AG08396 (cell line): ENCODE results near the gene RNF223.
"Not testable (repeated sequence)": the region's sequence is repeated elsewhere in the genome, so short reads cannot be mapped to it uniquely, and the experiment has no call there.

Source experiments
- DNase-seq: peaks from one replicate; pipeline ENCODE4 v3.0.0; 2012; ENCODE audit warnings: low spot score, mixed read lengths

The RNF223 gene

DNA sequence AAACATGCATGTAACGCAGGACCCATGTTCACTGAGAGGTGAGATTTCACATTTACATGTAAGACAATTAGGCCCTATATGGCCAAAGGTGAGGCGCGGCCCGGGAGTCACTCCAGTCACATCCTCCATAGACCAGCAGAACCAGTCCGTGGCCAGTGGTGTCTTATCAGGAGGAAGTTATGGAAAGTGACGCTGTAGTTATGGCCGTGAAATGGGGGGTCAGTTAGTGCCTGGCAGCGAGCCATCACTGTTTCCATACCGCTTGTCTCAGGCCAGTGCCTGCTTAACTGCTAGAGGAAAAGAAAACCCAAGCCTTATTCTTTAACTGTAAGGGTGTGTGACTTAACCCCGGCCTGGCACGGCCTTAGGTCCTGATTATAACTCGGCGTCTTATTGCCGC is 35.6 kb upstream of the RNF223 start:
- DNase-seq = no peak

DNA sequence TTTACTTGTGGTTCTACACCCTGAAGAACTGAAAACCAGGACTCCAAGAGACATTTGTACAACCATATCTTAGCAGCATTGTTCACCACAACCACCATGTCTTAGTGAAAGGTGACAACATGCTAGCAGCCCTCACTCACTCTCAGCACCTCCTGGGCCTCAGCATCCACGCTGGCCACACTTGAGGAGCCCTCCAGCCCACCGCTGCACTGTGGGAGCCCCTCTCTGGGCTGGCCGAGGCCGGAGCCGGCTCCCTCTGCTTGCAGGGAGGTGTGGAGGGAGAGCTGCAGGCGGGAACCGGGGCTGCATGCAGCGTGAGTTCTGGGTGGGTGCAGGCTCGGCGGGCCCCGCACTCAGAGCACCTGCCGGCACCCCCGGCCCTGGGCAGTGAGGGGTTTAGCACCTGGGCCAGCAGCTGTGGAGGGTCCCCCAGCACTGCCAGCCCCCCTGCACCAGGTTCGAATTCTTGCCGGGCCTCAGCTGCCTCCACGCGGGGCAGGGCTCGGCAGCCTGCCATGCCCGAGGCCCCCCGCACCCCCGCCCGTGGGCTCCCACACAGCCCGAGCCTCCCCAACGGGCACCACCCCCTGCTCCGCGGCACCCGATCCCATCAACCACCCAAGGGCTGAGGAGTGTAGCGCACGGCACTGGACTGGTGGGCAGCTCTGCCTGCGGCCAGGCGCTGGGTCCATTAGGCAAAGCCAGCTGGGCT is 32.6 kb upstream of the RNF223 start:
- no peak for DNase-seq

DNA sequence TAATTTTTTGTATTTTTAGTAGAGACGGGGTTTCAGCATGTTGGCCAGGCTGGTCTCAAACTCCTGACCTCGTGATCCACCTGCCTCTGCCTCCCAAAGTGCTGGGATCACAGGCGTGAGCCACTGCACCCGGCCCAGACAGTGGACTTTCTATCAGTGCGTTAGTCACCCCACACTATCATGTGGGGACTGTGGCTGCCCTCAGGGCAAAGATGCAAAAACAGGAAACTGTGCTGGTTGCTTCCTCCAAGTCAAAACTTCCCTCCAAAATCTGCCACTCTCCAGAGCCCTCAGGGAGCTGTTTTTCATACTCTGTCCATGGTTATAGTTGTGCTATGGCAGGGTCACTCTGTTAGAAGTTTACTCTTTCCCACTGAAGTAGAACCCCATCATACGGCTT is 30.0 kb upstream of the RNF223 start:
- not testable (repeated sequence) for DNase-seq

DNA sequence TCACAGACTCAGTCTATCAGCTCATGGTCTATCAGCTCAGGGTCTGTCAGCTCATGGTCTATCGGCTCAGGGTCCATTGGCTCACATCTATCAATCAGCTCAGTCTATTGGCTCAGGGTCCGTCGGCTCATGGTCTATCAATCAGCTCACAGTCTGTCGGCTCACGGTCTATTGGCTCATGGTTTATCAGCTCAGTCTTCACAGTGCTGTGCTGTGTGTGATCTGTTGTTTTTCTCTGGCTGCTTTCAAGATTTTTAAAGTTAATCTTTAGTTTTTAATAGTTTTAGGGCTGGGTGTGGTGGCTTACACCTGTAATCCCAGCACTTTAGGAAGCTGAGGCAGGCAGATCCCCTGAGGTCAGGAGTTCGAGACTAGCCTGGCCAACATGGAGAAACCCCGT is 27.4 kb upstream of the RNF223 start:
- DNase-seq = no peak

GRCh38 chr1:1100296-1100695 is 26.2 kb upstream of the RNF223 start:
- DNase-seq = no peak

DNA sequence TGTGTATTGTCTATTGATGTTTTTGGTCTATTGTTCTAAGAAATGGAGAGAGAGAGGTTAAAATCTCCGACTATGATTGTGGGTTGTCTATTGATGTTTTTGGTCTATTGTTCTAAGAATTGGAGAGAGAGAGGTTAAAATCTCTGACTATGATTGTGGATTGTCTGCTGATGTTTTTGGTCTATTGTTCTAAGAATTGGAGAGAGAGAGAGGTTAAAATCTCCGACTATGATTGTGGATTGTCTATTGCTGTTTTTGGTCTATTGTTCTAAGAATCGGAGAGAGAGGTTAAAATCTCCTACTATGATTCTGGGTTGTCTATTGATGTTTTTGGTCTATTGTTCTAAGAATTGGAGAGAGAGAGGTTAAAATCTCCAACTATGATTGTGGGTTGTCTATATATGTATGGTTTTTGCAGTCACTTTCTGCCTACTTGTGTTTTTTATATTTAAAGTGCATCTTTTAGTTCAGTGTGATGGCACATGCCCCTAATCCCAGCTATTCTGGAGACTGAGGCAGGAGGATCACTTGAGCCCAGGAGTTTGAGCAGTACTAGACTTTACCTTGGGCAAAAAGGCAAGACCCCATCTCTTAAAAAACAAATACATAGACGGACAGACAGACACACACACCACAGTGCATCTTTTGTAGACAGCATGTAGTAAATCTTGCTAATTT is 25.5 kb upstream of the RNF223 start:
- DNase-seq = no peak

DNA sequence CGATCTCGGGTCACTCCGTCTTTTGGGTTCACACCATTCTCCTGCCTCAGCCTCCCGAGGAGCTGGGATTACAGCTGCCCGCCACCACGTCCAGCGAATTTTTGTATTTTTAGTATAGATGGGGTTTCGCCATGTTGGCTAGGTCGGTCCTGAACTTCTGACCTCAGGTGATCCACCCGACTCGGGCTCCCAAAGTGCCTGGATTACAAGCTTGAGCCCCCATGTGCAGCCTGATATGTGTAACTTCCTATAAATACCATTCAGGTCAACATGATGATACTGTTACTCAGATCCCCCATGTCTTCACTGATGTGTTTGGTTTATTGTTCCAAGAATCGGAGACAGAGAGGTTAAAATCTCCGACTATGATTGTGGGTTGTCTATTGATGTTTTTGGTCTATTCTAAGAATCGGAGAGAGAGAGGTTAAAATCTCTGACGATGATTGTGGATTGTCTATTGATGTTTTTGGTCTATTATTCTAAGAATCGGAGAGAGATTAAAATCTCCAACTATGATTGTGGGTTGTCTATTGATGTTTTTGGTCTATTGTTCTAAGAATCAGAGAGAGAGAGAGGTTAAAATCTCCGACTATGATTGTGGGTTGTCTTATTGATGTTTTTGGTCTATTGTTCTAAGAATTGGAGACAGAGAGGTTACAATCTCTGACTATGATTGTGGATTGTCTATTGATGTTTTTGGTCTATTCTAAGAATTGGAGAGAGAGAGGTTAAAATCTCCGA is 24.7 kb upstream of the RNF223 start:
- no peak for DNase-seq

GRCh38 chr1:1096136-1096535 is 22.0 kb upstream of the RNF223 start:
- not testable (repeated sequence) for DNase-seq

DNA sequence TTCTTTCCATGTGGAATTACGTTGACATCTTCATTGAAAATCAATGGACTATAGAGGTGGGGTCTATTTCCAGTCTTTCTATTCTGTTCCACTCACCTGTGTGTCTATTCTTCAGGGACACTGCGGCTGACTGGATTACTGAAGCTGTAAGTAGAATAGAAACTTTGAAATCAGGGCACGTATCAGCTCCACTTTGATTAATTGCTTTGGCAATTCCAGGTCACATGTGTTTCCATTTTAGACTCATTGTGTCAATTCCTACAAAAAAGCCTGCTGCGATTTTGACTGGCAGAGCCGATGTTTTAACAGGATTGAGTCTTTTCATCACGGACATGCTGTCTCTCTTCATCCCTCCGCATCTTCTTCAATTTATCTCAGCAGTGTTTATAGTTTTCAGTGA is 20.9 kb upstream of the RNF223 start:
- no peak for DNase-seq

DNA sequence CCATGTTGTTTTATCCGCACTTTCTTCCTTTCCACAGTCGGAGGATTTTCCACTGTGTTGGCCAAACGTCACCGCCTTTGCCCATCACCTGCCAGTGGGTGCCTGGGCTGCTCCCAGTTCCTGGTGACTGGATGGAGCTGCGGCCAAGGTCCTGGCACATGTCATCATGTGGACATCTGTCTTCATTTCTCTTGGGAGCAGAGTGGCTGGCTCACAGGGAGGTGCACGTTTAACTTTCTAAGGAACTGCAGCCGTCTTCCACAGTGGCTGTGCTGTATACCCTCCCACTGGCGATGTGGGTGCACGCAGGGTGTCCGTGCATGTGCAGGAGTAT is 19.5 kb upstream of the RNF223 start:
- no peak for DNase-seq

DNA sequence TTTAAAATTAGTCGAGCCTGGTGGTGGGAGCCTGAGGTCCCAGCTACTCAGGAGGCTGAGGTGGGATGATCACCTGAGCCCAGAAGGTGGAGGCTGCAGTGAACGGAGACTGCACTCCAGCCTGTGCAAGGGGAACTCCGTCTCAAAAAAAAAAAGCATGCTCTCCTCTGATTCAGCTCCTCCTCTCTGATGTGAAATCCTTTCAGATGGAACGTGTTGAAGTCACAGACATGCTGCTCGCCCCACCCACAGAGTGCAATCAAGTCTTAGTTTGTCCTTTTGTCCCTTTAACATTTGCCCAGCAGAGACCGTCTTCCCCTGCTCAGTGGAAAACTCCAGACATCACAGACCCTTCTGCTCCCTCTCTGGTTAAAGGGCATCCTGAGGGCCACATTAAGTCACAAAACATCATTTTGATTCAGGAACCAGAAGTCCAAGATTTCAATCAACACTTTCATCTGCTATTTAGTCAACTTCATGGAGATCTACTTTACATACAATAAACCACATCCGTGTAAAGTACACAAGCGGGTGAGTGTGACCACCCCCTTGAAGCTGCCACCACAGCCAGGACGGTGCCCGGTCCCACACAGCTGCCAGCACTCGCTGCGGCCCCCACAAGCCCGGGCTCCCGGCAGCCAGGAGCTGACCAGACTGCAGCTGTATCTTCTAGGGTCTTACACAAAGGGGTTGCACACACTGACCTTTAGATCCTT is 18.9 kb upstream of the RNF223 start:
- no peak for DNase-seq

DNA sequence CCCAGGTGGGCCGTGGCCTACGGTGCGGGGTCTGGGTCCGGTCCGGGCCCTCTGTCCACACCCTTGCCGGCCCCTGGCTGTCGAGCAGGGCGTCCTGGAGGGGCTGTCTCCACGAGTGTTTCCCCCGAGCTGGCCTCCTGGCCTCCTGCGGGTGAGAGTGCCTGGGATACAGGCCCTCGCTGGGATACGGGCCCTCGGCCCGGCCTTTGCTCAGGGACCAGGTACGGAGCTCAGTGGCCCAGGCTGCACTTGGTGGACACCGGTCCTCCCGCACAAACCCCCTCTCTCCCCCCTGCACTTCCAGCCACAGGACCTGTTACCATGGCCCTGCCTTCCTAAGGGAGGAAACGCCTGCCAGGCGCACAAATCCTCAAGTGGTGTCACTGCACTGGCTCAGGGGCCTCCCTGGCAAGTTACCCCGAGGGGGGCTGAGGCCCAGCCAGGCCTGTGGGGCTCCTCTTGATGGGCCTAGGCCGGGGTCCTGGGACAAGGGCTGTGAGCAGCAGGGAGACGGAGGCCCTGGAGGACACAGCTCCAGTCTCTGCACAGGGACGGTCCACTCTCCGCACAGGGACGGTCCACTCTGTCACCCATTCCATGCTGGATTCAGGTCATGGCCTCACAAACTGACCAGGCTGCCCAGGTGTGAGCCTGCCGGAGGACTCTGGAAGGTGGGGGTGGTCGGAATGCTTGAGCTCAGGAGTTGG is 18.2 kb upstream of the RNF223 start:
- DNase-seq = no peak

DNA sequence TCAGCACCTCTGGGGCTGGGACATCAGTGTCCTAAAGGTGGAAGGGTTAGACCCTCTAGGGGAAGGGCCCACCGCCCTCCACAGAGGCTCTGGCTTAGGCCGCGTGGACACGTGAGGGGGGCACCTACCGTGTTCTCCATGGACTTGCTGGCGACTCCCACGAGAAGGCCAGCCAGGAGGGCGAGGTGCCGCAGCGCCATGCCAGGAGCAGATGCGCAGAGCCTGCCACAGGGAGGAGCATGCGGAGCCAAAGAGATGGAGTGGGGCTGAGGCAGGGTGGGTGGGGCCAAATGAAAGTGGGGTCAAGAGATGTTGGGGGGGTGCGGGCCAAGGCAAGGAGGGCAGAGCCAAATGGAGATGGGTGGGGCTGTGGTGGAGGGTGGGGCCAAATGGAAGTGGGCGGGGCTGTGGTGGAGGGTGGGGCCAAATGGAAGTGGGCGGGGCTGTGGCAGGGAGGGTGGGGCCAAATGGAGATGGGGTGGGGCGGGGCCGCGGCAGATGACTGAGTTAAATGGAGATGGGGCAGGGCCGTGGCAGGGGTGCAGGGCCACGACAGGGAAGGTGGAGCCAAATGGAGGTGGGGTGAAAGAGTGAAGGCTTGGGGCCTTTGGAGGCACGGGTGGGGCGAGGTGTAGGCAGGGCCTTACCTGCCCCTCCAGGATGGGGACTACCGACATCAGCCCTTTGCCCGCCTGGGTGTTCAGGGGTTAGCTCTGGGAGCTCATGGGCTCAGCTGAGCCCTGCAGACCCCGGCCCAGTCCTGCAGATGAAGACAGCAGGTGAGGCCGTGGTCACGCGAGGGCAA is 17.4 kb upstream of the RNF223 start:
- DNase-seq = no peak

- no peak for DNase-seq
Measured at GRCh38 chr1:1090424-1091343, 16.6 kb upstream of the RNF223 start.

DNA sequence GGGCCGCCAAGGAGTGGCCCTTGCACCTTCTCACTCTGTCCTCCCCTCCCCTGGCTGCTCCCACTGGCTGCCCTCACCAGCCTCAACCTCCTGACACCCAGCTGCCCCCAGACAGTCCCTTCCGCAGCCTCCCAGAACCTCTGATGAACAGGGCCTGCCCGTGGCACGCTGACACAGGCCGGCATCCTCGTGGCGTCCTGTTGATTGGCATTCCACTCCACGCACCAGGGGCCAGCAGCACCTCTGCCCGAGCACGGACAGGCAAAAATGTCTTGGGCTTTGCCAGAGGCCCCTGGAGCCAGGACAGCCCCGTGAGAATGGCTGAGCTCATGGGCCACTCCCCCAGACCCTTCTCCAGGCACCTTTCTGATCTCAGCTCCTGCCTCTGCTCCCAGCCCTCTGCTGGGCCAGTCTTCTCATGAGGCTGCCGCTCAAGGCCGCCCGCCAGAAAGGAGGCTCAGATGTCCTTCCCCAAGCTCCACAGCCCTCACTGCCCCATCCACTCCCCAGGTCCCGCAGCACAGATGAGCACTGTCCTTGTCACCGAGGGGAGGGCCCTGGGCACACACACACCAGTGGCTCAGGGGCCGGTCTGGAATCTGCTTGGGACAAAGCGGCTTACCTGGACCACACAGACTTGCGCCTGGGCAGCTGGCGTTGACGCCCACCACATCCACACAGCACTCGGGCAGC is 15.8 kb upstream of the RNF223 start:
- DNase-seq = no peak

GRCh38 chr1:1088801-1089680 is 14.9 kb upstream of the RNF223 start:
- no peak for DNase-seq

DNA sequence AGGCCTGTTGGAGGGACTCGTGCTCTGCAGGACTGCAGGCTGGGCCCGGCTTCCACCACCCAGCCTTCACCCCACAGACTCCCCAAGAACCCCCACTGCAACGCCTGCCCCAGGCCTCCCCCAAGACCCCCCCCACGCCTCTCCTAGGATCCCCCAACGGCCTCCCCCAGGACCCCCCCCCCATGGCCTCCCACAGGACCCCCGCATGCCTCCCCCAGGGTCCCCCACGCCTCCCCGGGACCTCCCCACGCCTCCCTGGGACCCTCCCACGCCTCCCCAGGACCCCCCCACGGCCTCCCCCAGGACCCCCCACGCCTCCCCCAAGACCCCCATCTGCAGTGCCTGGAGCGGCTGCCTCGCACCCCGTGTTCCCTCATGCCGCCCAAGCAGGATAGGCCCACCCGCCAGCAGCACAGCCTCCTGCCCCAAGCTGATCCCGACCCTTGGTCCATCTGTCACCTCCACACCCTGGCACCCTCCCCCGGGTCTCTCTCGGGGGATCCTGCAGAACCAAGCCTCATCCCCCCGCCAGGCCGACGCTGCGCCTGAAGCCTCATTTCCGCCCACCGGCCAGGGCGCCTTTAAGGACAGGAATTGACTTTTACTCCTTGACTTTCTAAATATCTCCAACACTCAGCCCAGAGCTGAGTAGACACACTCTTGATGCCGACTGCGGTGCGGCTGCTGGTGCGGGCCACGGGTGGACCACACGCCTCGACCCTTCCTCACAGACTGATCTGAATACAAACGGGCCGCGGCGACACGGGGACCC is 14.1 kb upstream of the RNF223 start:
- peak; percentile 16 for DNase-seq
